Ishikawa (cell line): Measurements from ENCODE around the gene CLASRP.

Experiments
- CREB1 ChIP-seq: IDR thresholded peaks from 2 replicates; pipeline ENCODE4 v1.6.1; 2012; ENCODE audit warnings: low read depth
- EP300 ChIP-seq: IDR thresholded peaks from 2 replicates; pipeline ENCODE4 v1.6.1; 2012; ENCODE audit warnings: borderline replicate concordance
- MAX ChIP-seq: IDR thresholded peaks from 2 replicates; pipeline ENCODE4 v1.6.1; 2012
- REST ChIP-seq: IDR thresholded peaks from 2 replicates; pipeline ENCODE4 v1.6.1; 2012; ENCODE audit warnings: low read depth, mild to moderate bottlenecking
- TEAD4 ChIP-seq: IDR thresholded peaks from 2 replicates; pipeline ENCODE4 v1.6.1; 2012
- USF1 ChIP-seq: IDR thresholded peaks from 2 replicates; pipeline ENCODE4 v1.6.1; 2012
- YY1 ChIP-seq: IDR thresholded peaks from 2 replicates; pipeline ENCODE4 v1.6.1; 2012; ENCODE audit warnings: low read depth

GRCh38 chr19:45046355-45046754 lies 7.5 kb downstream of the CLASRP start:
- TF ChIP-seq MAX: no peak
- TF ChIP-seq EP300: no peak
- no peak for TF ChIP-seq REST
- TF ChIP-seq YY1: no peak
- no peak for TF ChIP-seq TEAD4
- no peak for TF ChIP-seq USF1
- no peak for TF ChIP-seq CREB1
